Cardiac fibroblast (primary cell): ENCODE results near the gene NUP214.
"Not testable (repeated sequence)": the region's sequence is repeated elsewhere in the genome, so short reads cannot be mapped to it uniquely, and the experiment has no call there.

Experiments used
- DNase-seq, 2 donors: peaks; one replicate each; pipeline versions ENCODE4 v3.0.0 to v3.0.0-alpha.2; 2010; ENCODE audit warnings: low read depth in 2 of 2
- H3K4me3 ChIP-seq, 2 donors: replicated peaks in 1 of 2; 1 replicate in 1 of 2; 2 replicates in 1 of 2; pipeline ENCODE4 v1.5.1; 2011; ENCODE audit warnings: low read depth in 2 of 2, low read length in 2 of 2, mild to moderate bottlenecking in 2 of 2, moderate library complexity in 1 of 2
- CTCF ChIP-seq: IDR thresholded peaks from one replicate; pipeline ENCODE4 v1.5.1; 2011; ENCODE audit warnings: low read depth, mild to moderate bottlenecking, low read length, inconsistent platforms

NUP214 gene

GRCh38 chr9:131186622-131187021 lies 61.2 kb downstream of the NUP214 start:
- H3K4me3 ChIP-seq = no peak overlapping the region
- DNase-seq = no peak
- TF ChIP-seq CTCF = no peak

- H3K4me3 ChIP-seq = no peak overlapping the region
- no peak for DNase-seq
- TF ChIP-seq CTCF = no peak
Measured at GRCh38 chr9:131187957-131188356, 62.6 kb downstream of the NUP214 start.

GRCh38 chr9:131188976-131189375 lies 63.6 kb downstream of the NUP214 start:
- no peak overlapping the region for H3K4me3 ChIP-seq
- no peak for TF ChIP-seq CTCF
- DNase-seq = no peak

- no peak for DNase-seq
- no peak overlapping the region for H3K4me3 ChIP-seq
- no peak for TF ChIP-seq CTCF
Measured at GRCh38 chr9:131190191-131190590, 64.8 kb downstream of the NUP214 start.

GRCh38 chr9:131191032-131191431 lies 65.6 kb downstream of the NUP214 start:
- not testable (repeated sequence) for H3K4me3 ChIP-seq, DNase-seq

GRCh38 chr9:131191857-131192256 lies 66.5 kb downstream of the NUP214 start:
- TF ChIP-seq CTCF = no peak
- no peak for DNase-seq
- no peak overlapping the region for H3K4me3 ChIP-seq

- TF ChIP-seq CTCF = no peak
- no peak for DNase-seq
- H3K4me3 ChIP-seq = no peak overlapping the region
Measured at GRCh38 chr9:131193051-131193450, 67.7 kb downstream of the NUP214 start.

GRCh38 chr9:131194762-131195161 lies 69.4 kb downstream of the NUP214 start:
- DNase-seq = no peak
- no peak overlapping the region for H3K4me3 ChIP-seq
- no peak for TF ChIP-seq CTCF
